ENCODE results near the gene CRY1. TPM values are rescaled to one million over a fixed set of nuclear protein-coding genes. Genes with fewer than 3 reads are reported as not detected.
"Not testable (repeated sequence)": the region's sequence is repeated elsewhere in the genome, so short reads cannot be mapped to it uniquely, and the experiment has no call there.

CRY1 gene
- total RNA-seq, 4 donors from 2014 or later = 23.7 to 51.2 (median 40.1) TPM

DNA sequence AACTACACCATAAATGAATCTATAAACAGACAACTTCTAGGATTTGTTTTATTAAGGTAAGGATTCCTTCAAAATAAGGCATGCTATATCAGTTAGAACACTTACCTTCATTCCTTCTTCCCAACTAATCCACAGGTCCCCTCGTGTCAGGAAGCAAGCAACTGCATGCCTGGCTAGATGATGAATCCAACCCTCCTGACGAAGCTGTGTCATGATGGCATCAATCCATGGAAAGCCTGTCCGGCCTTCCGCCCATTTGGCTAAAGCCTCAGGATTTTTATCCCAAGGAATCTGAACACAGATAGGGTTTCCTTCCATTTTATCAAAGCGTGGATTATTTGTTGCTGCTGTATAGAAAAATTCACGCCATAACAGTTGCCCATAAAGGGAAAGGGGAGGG is 93.9 kb downstream of the CRY1 start:
- 71 to 82% methylated on average over 6 of the region's 6 CpGs for WGBS, 2 donors (ENCODE audit: low coverage in 1 of 2)
- no peak overlapping the region for H3K4me3 ChIP-seq
- H3K4me1 ChIP-seq = peaks cover 0 to 8% (median 6%) of the 10 kb centered on the region in 3 donors
- H3K27me3 ChIP-seq = no peaks in the 10 kb centered on the region
- no peak overlapping the region for H3K27ac ChIP-seq
- no peak for ATAC-seq
- H3K36me3 ChIP-seq = peaks cover 0 to 55% of the 10 kb centered on the region in 2 donors
- no peaks in the 10 kb centered on the region for H3K9me3 ChIP-seq
- TF ChIP-seq EP300 (IDR thresholded peaks at IDR 0.05) = no peak
- TF ChIP-seq POLR2AphosphoS5 (IDR thresholded peaks at IDR 0.05) = no peak
- TF ChIP-seq, protein P1, sequence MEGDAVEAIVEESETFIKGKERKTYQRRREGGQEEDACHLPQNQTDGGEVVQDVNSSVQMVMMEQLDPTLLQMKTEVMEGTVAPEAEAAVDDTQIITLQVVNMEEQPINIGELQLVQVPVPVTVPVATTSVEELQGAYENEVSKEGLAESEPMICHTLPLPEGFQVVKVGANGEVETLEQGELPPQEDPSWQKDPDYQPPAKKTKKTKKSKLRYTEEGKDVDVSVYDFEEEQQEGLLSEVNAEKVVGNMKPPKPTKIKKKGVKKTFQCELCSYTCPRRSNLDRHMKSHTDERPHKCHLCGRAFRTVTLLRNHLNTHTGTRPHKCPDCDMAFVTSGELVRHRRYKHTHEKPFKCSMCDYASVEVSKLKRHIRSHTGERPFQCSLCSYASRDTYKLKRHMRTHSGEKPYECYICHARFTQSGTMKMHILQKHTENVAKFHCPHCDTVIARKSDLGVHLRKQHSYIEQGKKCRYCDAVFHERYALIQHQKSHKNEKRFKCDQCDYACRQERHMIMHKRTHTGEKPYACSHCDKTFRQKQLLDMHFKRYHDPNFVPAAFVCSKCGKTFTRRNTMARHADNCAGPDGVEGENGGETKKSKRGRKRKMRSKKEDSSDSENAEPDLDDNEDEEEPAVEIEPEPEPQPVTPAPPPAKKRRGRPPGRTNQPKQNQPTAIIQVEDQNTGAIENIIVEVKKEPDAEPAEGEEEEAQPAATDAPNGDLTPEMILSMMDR (IDR thresholded peaks at IDR 0.05) = no peak
- no peak for TF ChIP-seq POLR2A (IDR thresholded peaks at IDR 0.05)

DNA sequence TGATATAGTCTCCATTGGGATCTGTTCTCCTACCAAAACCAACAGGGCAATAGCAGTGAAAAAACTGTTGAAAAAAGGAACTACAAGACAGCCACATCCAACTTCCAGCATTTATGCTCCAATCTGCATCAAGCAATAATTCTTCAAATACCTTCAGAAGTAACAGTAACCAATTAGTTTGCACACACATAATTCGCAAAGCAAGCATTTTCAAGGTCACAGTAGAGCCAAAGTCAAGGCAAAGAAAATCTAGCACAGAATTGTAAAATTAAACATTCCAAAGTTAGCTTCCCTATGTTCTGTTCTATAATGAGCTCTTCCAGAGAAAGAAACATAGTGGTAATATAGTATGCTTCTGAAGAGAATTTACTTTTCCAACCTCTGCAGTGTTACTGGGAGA is 95.4 kb downstream of the CRY1 start:
- ATAC-seq = no peak
- 90 to 91% methylated on average over 1 of the region's 1 CpG for WGBS, 2 donors (ENCODE audit: low coverage in 1 of 2)
- no peak overlapping the region for H3K27ac ChIP-seq
- H3K4me3 ChIP-seq = no peak overlapping the region
- TF ChIP-seq, protein P1 (IDR thresholded peaks at IDR 0.05) = no peak
- TF ChIP-seq POLR2AphosphoS5 (IDR thresholded peaks at IDR 0.05) (no peak), EP300 (IDR thresholded peaks at IDR 0.05) (no peak), POLR2A (IDR thresholded peaks at IDR 0.05) (no peak)
- H3K4me1 ChIP-seq = peaks cover 0 to 14% (median 6%) of the 10 kb centered on the region in 3 donors
- peaks cover 0 to 55% of the 10 kb centered on the region in 2 donors for H3K36me3 ChIP-seq
- H3K27me3 ChIP-seq = no peaks in the 10 kb centered on the region
- H3K9me3 ChIP-seq = no peaks in the 10 kb centered on the region

DNA sequence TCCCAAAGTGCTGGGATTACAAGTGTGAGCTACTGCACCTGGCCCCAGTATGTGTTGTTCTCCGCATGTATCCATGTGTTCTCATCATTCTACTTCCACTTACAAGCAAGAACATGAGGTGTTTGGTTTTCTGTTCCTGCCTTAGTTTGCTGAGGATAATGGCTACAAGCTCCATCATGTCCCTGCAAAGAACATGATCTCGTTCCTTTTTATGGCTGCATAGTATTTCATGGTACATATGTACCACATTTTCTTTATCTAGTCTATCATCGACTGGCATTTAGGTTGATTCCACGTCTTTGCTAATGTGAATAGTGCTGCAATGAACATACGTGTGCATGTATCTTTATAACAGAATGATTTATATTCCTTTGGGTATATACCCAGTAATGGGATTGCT is 97.2 kb downstream of the CRY1 start:
- peaks cover 0 to 55% of the 10 kb centered on the region in 2 donors for H3K36me3 ChIP-seq
- H3K4me3 ChIP-seq, H3K27me3 ChIP-seq, H3K9me3 ChIP-seq, ATAC-seq: not testable (repeated sequence)
- H3K4me1 ChIP-seq = peaks cover 0 to 14% (median 6%) of the 10 kb centered on the region in 3 donors
- 99 to 100% methylated on average over 5 of the region's 5 CpGs for WGBS, 2 donors (ENCODE audit: low coverage in 1 of 2)
- H3K27ac ChIP-seq = peak overlapping the region in 2 of 4 donors; percentile 64 to 74

DNA sequence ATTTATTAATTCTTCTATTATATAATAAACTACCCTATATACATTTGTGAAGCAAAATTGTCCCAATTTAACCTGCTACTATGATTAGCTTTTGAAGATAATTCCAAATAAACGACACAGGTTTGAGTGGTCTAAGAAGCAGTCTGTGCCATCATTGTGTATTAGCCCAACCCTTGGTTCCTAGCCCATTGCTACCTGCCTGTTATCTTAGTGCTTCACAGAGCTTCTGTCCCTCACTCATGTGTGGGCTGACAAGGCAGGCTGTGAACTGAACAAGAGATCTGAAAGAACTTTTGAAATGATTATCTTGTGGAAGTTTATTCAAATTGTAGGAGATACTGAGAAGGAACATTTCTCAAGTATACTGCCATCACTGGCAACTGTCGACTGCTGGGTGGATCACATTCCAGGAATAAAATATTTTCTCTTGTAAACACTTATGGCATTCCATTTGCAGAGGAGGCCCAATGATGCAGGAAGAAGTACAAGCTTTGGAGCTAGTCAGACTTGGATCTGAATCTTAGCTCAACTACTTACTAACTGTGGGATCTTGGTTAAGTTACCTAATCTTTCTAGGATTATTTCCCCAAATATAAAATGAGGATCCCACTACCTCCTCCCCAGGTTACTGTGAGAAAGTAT is 98.6 kb downstream of the CRY1 start:
- Histone ChIP-seq H3K27me3 (no peaks in the 10 kb centered on the region), H3K9me3 (no peaks in the 10 kb centered on the region), H3K4me1 (peaks cover 0 to 16% (median 6%) of the 10 kb centered on the region in 3 donors), H3K27ac (peak overlapping the region; percentile 47 to 74 (median 62)), H3K36me3 (peaks cover 0 to 41% of the 10 kb centered on the region in 2 donors), H3K4me3 (no peak overlapping the region)
- ATAC-seq = peak; percentile 61
- TF ChIP-seq EP300 (IDR thresholded peaks at IDR 0.05) = no peak
- TF ChIP-seq, protein P1 (IDR thresholded peaks at IDR 0.05) = no peak
- 17 to 24% methylated on average over 2 of the region's 2 CpGs for WGBS, 2 donors (ENCODE audit: low coverage in 1 of 2)

GRCh38 chr12:106987846-106988245 is 105.5 kb downstream of the CRY1 start:
- peaks cover 0 to 59% (median 15%) of the 10 kb centered on the region in 3 donors for H3K4me1 ChIP-seq
- ATAC-seq = no peak
- no peaks in the 10 kb centered on the region for H3K9me3 ChIP-seq
- H3K36me3 ChIP-seq = peaks cover 0 to 20% of the 10 kb centered on the region in 2 donors
- peak overlapping the region; percentile 63 to 98 (median 94) for H3K27ac ChIP-seq
- no peaks in the 10 kb centered on the region for H3K27me3 ChIP-seq
- peak overlapping the region in 1 of 2 donors; percentile 74 for H3K4me3 ChIP-seq
- no peak for TF ChIP-seq EP300 (IDR thresholded peaks at IDR 0.05)
- TF ChIP-seq, protein P1 (IDR thresholded peaks at IDR 0.05) = no peak
- no peak for TF ChIP-seq POLR2A (IDR thresholded peaks at IDR 0.05)
- no peak for TF ChIP-seq POLR2AphosphoS5 (IDR thresholded peaks at IDR 0.05)
- WGBS, 2 donors (ENCODE audit: low coverage in 1 of 2) = 82% methylated on average over 5 of the region's 6 CpGs; no CpG with 5 or more reads in 1 of the 2 donors
